Hematopoietic multipotent progenitor cell treated with erythropoietin and hydrocortisone succinate and interleukin-3 and kit ligand, for 8 days (in vitro differentiated cells): ENCODE measurements around the gene PDCD1.

Experiments
- DNase-seq: peaks from one replicate; pipeline ENCODE4 v3.0.0-alpha.2; 2015

PDCD1 gene

GRCh38 chr2:241864168-241864849 lies 5.6 kb upstream of the PDCD1 start:
- no peak for DNase-seq

GRCh38 chr2:241863536-241863954 lies 4.9 kb upstream of the PDCD1 start:
- no peak for DNase-seq

- no peak for DNase-seq
Observed at GRCh38 chr2:241862775-241863535, 4.3 kb upstream of the PDCD1 start.

- DNase-seq = no peak
Observed at GRCh38 chr2:241862093-241862492, 3.4 kb upstream of the PDCD1 start.

- no peak for DNase-seq
Observed at GRCh38 chr2:241861264-241861663, 2.6 kb upstream of the PDCD1 start.

GRCh38 chr2:241860184-241861078 lies 1.7 kb upstream of the PDCD1 start:
- no peak for DNase-seq

GRCh38 chr2:241859436-241860183 lies 916 bp upstream of the PDCD1 start:
- no peak for DNase-seq

- no peak for DNase-seq
Observed at GRCh38 chr2:241859017-241859435, 332 bp upstream of the PDCD1 start.

- DNase-seq = no peak
Observed at GRCh38 chr2:241857572-241858121, 1.0 kb downstream of the PDCD1 start.

GRCh38 chr2:241857041-241857541 lies 1.6 kb downstream of the PDCD1 start:
- DNase-seq = no peak

- no peak for DNase-seq
Observed at GRCh38 chr2:241855888-241856422, 2.7 kb downstream of the PDCD1 start.

GRCh38 chr2:241855245-241855887 lies 3.3 kb downstream of the PDCD1 start:
- DNase-seq = no peak

GRCh38 chr2:241854342-241855244 lies 4.1 kb downstream of the PDCD1 start:
- DNase-seq = no peak

- DNase-seq = no peak
Observed at GRCh38 chr2:241853651-241854341, 4.9 kb downstream of the PDCD1 start.

GRCh38 chr2:241852981-241853631 lies 5.6 kb downstream of the PDCD1 start:
- no peak for DNase-seq

- no peak for DNase-seq
Observed at GRCh38 chr2:241852116-241852980, 6.3 kb downstream of the PDCD1 start.

- DNase-seq = no peak
Observed at GRCh38 chr2:241851325-241852115, 7.2 kb downstream of the PDCD1 start.
